Myocyte (in vitro differentiated cells): Measurements from ENCODE around the gene ULK4. TPM values are rescaled to one million over a fixed set of nuclear protein-coding genes. Genes with fewer than 3 reads are reported as not detected.

Experiments used
- DNase-seq: peaks from one replicate; pipeline ENCODE4 v3.0.0-alpha.2; 2012; ENCODE audit warnings: low read depth
- total RNA-seq: library from RNA; depleted of rRNA; stranded (reverse); fragments of >200 nt; gene quantifications from 2 replicates; pipeline ENCODE4 v1.2.3, GENCODE V29; 2014

The ULK4 gene
- total RNA-seq, 1 donor from 2014 or later = 2.1 TPM

DNA sequence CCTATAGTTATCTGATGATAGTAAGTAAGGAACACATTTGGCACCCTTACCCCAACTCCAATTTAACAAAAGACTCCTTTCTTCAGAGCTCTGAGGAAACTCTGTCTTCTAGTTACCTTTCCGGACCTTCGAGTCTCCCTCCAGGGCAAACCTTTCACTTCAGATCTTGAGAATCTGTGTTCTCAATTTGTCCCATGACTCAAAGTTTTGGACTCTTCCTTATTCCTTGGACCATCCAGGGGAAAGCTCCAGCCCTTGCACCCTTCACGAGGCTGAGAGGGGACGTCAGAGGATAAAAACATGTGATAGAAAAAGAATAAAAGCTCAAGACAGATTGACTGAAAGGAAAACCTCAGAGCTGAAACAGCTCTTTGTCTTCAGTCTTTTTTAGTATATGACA is 685.7 kb downstream of the ULK4 start:
- no peak for DNase-seq

DNA sequence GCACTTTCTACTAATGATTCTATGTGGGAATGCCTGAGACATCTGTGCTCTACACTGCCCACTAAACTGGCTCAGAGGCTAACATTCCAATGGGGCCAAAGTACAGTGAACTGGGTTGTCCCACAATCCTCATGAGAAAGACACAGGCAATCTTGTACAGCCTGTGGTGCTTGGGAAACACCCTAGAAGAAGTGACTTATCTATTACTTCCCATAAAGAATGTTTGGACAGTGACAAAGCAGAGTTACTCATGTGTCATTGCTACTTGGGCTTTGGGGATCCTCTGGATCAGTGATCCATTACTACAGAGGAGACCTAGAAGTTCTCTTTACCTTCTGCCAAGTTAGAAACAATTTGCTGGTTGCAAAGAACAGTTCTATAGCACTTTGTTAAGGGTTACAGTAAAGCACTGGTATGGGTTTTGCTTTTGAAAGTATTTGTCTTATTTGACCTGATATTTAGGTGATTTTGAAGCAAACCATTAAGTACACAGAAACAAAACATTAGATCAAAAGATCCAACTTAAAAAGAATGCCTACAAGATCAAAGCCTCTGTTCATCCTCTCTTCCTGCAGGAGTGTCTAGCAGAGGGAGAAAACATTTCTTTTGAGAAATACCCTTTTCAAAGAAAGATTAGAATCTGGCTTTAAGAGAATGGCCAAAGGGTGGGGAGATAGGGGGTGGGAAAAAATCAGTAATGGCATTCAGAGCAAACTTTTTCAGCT is 686.8 kb downstream of the ULK4 start:
- DNase-seq = peak; percentile 73

DNA sequence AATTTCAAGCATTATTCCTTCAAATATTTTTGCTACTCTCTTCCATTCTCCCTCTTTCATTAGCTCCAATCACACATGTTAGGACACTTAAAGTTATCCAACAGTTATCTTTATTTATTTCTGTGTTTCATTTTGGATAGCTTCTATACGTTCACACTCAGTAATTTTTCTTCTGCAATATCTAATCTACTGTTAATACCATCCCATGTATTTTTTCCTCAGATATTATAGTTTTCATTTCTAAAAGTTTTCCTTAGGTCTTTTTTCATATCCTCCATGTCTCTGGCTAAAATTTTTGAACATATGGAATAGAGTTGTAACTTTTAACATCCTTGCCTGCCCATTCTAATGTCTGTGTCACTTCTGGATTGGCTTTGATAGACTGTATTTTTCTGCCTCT is 689.2 kb downstream of the ULK4 start:
- DNase-seq = no peak

DNA sequence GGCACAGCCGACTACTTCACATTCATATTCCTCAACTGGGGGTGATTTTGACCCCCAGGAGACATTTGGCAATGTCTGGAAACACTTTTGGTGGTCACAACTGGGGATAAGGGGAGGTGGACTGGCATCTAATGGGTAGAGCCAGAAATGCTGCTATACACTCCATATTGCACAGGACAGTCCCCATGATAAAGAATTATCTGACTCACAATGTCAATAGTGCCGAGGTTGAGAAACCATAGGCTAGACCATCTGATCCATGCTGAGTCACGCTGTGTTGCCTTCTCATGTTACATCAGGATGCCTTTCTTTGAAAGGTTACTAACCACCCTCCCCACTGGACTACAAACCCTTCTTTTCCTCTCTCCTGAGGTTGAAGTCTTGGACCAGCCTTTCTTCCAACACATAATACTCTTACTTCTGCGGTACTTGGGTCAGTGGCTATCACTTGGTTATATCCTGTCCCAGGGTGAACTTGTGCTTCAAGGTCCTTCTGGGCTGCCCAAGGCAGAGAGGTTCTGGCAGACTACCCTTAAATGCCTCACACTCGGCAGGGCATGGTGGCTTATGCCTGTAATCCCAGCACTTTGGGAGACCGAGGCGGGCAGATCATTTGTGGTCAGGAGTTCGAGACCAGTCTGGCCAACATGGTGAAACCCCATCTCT is 693.8 kb downstream of the ULK4 start:
- peak; percentile 59 for DNase-seq

DNA sequence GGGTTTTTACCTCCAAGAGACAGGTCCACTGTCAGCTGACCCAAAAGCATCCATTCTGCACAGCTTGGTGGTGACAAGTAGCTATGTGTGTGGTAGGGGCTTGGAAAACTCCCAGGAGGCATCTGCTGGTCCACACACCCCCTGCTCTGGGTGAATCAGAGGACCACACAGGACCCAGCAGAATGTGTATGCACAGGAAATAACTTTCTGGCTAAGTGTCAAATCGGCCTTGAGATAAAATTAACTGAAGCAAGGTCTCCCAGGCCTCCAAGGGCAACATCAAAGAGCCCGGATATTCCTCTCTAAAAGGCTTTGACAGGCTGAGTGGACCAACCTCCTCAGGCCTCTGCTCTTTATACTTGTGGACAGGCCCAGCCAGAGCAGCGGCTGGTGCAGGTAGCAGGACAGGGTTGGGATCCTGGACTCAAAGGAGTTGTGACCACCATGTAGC is 696.1 kb downstream of the ULK4 start:
- DNase-seq = peak; percentile 60

GRCh38 chr3:41265011-41265545 is 696.8 kb downstream of the ULK4 start:
- DNase-seq = peak; percentile 50

- no peak for DNase-seq
Measured at GRCh38 chr3:41260063-41260450, 701.8 kb downstream of the ULK4 start.

DNA sequence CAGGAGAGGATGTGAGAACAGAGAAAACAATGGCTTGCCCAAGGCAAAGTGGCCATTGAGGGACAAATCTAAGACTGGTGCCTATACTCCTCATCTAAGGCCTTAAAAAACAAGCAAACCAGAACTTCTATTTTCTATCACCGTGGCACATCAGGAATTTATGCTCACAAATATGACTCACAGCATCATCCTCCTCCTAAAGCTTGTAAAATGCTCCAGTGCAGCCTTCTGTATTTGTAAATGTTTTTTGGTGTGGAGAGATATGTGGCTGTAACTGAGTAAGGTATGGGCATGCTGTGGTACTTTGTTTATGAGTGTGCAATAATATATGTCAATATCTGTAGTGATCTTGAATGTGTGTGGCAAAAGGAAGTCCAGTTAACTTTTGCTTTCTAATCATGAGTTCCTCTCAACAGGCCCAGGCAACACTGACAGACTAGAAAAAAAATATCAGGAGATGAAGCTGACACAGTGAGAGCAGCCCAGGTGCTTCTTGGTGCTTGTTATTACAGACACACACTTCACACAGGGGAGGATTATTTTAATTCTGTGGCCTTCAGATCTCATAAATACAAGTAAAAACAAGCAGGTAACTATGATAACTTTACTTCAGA is 702.3 kb downstream of the ULK4 start:
- DNase-seq = no peak

DNA sequence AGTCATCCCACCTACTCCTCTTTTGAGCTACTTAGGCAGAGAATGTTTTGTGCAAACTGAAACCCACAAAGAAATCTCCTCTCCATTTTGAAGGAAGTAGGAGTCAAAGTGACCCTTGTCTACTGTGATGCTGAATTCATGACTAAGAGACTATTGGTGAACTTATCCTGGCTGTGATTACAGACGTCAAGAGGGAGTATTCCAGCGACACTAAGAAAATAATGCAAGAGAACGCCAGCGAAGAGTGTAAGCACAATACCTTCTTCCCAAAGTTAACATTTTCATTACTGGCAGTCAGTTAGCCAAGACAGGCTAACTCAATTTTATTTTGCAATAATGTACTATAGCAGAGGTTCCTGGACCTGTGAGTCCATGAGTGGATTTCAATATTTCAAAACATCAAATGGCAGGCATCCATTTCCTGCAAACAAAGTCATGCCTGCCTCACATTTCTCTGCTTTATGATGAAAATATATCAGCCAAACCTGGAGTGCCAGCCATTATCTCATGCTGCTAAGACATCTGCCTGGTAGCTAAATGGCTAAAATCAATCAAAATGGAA is 703.6 kb downstream of the ULK4 start:
- no peak for DNase-seq

DNA sequence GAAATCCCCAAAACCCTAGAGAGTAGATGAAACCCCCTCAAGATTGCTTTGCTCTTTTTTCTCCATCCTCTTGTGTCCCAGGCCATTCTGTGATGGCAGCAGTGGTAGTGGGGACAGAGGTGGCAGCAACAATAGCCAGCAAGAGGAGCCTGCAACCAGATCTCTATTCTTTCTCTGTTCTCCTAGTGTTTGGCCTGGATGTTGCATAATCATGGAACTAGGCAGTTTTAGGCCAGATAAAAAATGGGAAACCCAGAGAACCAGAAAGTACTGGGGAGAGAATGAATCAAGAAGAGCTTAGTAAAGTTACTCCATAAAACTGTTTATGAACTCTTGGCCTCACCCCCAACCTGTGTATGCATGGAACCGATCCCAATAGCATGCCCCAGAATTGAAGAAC is 710.3 kb downstream of the ULK4 start:
- no peak for DNase-seq

- DNase-seq = no peak
Measured at GRCh38 chr3:41250825-41251224, 711.1 kb downstream of the ULK4 start.

DNA sequence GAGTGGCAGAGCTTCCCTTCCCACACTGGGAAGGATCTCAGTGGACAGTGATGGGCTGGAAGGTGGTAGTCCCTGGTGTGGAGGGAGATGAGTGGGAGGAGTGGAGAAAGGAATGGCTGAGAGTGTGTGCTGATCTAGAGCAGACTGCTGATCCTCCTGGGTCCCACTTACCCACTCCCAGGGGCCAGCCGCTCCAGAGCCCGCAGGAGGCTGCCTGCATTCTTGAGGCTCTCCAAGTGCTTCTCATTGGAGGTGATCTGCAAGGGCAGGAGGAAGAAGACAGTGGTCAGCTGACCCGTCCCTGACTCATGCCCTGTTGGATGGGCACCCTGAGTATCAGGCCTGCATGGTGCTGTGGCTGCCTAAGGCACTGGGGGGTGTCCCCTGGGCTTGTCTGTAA is 712.6 kb downstream of the ULK4 start:
- no peak for DNase-seq

- DNase-seq = no peak
Measured at GRCh38 chr3:41248525-41248924, 713.4 kb downstream of the ULK4 start.

DNA sequence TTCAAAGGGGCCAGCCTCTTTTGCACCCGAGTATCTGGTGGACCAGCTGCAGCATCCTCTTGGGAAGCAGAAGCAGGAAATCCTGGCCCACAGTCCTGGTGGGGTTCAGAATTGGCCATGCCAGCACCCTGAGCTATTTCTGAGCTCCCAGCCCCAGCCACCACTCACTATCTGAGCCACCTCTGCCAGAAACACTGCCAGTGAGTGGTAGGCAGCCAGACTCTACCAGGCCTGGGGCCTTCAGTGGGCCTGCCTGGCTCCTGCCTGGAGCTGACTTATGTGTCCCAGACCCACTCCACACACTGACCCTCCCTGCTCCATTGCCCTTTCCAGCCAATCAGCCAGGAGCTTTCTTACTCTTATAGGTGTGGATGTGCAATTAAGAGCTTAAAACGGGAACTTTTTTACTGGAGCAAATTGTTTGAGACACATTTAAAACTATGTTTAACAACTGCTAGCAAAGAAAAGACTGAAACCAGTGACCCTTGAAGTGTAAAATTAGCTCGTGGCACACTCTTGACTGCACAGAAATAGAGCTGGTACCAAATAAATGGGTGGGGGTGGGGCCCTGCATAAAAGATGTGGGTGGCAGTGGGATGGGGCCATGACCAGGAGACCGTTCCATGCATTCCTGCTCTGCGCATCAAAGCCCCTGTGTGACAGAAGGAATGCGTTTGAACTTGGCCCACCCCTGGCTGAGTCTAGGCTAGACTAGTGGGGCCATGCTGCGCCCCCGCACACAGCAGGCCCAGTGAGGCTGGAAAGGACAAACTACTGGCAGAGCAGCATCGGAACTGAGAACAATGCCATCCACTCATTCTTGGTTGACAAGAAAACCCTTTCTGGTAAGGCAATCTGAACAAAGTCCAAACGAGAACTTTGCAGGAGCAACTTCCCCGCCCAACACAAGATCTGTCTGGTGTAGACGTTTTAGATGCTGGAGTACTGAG is 714.6 kb downstream of the ULK4 start:
- DNase-seq = no peak

DNA sequence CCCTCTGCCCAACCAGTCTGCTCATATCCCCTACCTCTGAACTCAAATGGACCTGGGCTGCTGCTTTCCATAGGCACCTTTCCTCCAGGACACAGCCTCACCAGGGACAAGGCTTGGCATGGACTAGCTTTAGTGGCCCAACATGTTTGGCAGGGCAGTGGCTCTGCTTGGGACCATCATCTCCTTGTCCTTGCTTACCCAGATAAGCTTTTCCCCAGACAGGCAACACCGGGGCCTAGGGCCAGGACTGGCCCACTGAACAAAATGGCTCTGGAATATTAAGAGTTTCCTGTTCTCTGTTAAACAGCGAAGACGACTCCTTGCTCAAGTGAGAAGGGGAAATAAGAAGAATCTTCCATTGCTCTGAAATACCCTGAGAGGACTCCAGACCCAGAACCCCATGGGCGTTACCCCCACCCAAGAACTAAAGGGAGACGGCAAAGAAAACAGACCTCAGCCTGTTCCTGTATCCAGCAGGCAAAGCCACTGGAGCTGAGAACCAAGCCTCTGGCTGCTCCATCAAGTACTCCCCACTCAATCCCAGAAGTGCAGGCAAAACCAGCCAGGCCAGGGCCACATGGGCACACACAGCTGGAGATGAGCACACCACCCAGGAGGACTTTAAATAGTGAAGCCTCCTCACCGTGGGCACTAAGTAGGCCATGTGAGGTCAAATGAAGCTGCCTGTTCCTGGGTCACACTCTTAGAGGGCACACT is 717.1 kb downstream of the ULK4 start:
- DNase-seq = no peak

GRCh38 chr3:41243183-41243582 is 718.7 kb downstream of the ULK4 start:
- DNase-seq = no peak

- DNase-seq = no peak
Measured at GRCh38 chr3:41241800-41242571, 719.9 kb downstream of the ULK4 start.

- no peak for DNase-seq
Measured at GRCh38 chr3:41241161-41241560, 720.7 kb downstream of the ULK4 start.

GRCh38 chr3:41239587-41239986 is 722.3 kb downstream of the ULK4 start:
- DNase-seq = no peak
